ENCODE results near the gene C1QTNF6.
A peak's percentile ranks its signal among the peaks of the same experiment; 100 is the strongest.
"Not testable (repeated sequence)": the region's sequence is repeated elsewhere in the genome, so short reads cannot be mapped to it uniquely, and the experiment has no call there.

The C1QTNF6 gene

GRCh38 chr22:37187891-37188761 is at the start of gene C1QTNF6:
Gene C1QTNF6 (minus strand): TSS chr22:37188247. CDS start chr22:37188213, 34 bp downstream.
- no peak for DNase-seq (ENCODE audit: low read depth)

GRCh38 chr22:37235897-37236607 is 48.0 kb upstream of the C1QTNF6 start:
- no peak for DNase-seq (ENCODE audit: low read depth)

- no peak for DNase-seq (ENCODE audit: low read depth)
Observed at GRCh38 chr22:37234736-37235711, 47.0 kb upstream of the C1QTNF6 start.

- DNase-seq (ENCODE audit: low read depth), result no peak
Observed at GRCh38 chr22:37233751-37234631, 45.9 kb upstream of the C1QTNF6 start.

- not testable (repeated sequence) for DNase-seq (ENCODE audit: low read depth)
Observed at GRCh38 chr22:37233371-37233750, 45.3 kb upstream of the C1QTNF6 start.

GRCh38 chr22:37232140-37232998 is 44.3 kb upstream of the C1QTNF6 start:
- no peak for DNase-seq (ENCODE audit: low read depth)

GRCh38 chr22:37231406-37232139 is 43.5 kb upstream of the C1QTNF6 start:
- DNase-seq (ENCODE audit: low read depth), result no peak

- DNase-seq (ENCODE audit: low read depth), result peak; percentile 66
Observed at GRCh38 chr22:37230673-37231405, 42.8 kb upstream of the C1QTNF6 start.

GRCh38 chr22:37229805-37230672 is 42.0 kb upstream of the C1QTNF6 start:
- peak; percentile 93 for DNase-seq (ENCODE audit: low read depth)

- DNase-seq (ENCODE audit: low read depth), result no peak
Observed at GRCh38 chr22:37229012-37229804, 41.2 kb upstream of the C1QTNF6 start.

GRCh38 chr22:37228106-37229011 is 40.3 kb upstream of the C1QTNF6 start:
- DNase-seq (ENCODE audit: low read depth), result peak; percentile 46

GRCh38 chr22:37226514-37226913 is 38.5 kb upstream of the C1QTNF6 start:
- DNase-seq (ENCODE audit: low read depth), result no peak

- no peak for DNase-seq (ENCODE audit: low read depth)
Observed at GRCh38 chr22:37226087-37226486, 38.0 kb upstream of the C1QTNF6 start.

GRCh38 chr22:37225481-37225880 is 37.4 kb upstream of the C1QTNF6 start:
- no peak for DNase-seq (ENCODE audit: low read depth)

- DNase-seq (ENCODE audit: low read depth), result no peak
Observed at GRCh38 chr22:37224757-37225420, 36.8 kb upstream of the C1QTNF6 start.
